ENCODE measurements around the gene ZNF836.

DNA sequence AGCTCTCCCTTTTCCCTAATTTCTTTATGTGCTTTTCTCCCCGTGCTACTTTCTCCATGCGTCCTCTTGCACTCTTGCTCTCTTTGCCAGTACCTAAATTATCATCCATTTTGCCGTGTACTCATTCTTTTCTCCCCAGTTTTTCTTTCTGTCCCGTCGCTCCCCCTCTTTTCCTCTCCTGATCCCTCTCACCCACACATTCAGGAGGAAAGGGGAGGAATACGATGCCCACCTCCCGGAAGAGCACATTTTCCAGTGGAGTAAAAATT lies 32.5 kb downstream of the ZNF836 start:
- TF ChIP-seq, protein P1, sequence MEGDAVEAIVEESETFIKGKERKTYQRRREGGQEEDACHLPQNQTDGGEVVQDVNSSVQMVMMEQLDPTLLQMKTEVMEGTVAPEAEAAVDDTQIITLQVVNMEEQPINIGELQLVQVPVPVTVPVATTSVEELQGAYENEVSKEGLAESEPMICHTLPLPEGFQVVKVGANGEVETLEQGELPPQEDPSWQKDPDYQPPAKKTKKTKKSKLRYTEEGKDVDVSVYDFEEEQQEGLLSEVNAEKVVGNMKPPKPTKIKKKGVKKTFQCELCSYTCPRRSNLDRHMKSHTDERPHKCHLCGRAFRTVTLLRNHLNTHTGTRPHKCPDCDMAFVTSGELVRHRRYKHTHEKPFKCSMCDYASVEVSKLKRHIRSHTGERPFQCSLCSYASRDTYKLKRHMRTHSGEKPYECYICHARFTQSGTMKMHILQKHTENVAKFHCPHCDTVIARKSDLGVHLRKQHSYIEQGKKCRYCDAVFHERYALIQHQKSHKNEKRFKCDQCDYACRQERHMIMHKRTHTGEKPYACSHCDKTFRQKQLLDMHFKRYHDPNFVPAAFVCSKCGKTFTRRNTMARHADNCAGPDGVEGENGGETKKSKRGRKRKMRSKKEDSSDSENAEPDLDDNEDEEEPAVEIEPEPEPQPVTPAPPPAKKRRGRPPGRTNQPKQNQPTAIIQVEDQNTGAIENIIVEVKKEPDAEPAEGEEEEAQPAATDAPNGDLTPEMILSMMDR (conservative IDR thresholded peaks at IDR 0.05 in 1 of 2, IDR thresholded peaks at IDR 0.05 in 1 of 2; ENCODE audit: extremely low read depth in 1 of 2, insufficient read depth in 1 of 2, low read depth in 1 of 2, low read length in 2 of 2), result no peak
- TF ChIP-seq EZH2 (IDR thresholded peaks at IDR 0.05; ENCODE audit: borderline replicate concordance, low read length), result no peak

Data from mammary epithelial cell (primary cell).